Spleen (tissue), 11 donors: Measurements from ENCODE around the gene WDFY4. TPM values are rescaled to one million over a fixed set of nuclear protein-coding genes. Genes with fewer than 3 reads are reported as not detected.

ENCODE experiments used
- DNase-seq: peaks from one replicate; pipeline ENCODE4 v3.0.0-alpha.2; 2020
- H3K27ac ChIP-seq, 8 donors: fragments of 200-600 bp; sonication (generic) in 7 of 8; 1 replicate in 4 of 8; 2 replicates in 4 of 8; pipeline versions ENCODE4 v1.5.0 to v1.8.0; 2016 to 2021; ENCODE audit warnings: inconsistent platforms in 4 of 8, mild to moderate bottlenecking in 4 of 8, moderate library complexity in 1 of 8
- H3K27me3 ChIP-seq, 7 donors: fragments of 200-600 bp; sonication (generic) in 6 of 7; replicated peaks in 1 of 7; 1 replicate in 4 of 7; 2 replicates in 3 of 7; pipeline versions ENCODE4 v1.5.0 to v1.8.0; 2016 to 2021; ENCODE audit warnings: inconsistent platforms in 3 of 7, mild to moderate bottlenecking in 1 of 7
- H3K36me3 ChIP-seq, 6 donors: fragments of 200-600 bp; sonication (generic) in 5 of 6; 1 replicate in 4 of 6; 2 replicates in 2 of 6; pipeline versions ENCODE4 v1.5.0 to v1.8.0; 2016 to 2021; ENCODE audit warnings: inconsistent platforms in 2 of 6
- H3K4me1 ChIP-seq, 6 donors: fragments of 200-600 bp; sonication (generic) in 5 of 6; 1 replicate in 3 of 6; 2 replicates in 3 of 6; pipeline versions ENCODE4 v1.5.0 to v1.8.0; 2016 to 2021; ENCODE audit warnings: inconsistent platforms in 3 of 6
- H3K4me3 ChIP-seq, 8 donors: fragments of 200-600 bp; sonication (generic) in 7 of 8; 1 replicate in 4 of 8; 2 replicates in 4 of 8; pipeline versions ENCODE4 v1.5.0 to v1.8.0; 2016 to 2021; ENCODE audit warnings: inconsistent platforms in 4 of 8, mild to moderate bottlenecking in 4 of 8, moderate library complexity in 2 of 8
- H3K9me3 ChIP-seq, 8 donors: fragments of 200-600 bp; sonication (generic) in 7 of 8; 1 replicate in 4 of 8; 2 replicates in 4 of 8; pipeline versions ENCODE4 v1.5.0 to v1.8.0; 2016 to 2021; ENCODE audit warnings: inconsistent platforms in 4 of 8
- CTCF ChIP-seq, 11 experiments: fragments of 200-600 bp in 7 of 11; fragments of 450-650 bp in 4 of 11; sonication (generic) in 4 of 11; IDR thresholded peaks in 8 of 11; conservative IDR thresholded peaks in 3 of 11; 1 replicate in 7 of 11; 2 replicates in 4 of 11; pipeline versions ENCODE4 v1.4.0 to v1.8.0; 2016 to 2021; ENCODE audit warnings: antibody characterized with exemption in 11 of 11, inconsistent platforms in 4 of 11, mild to moderate bottlenecking in 1 of 11
- POLR2A ChIP-seq, 3 donors: fragments of 450-650 bp; IDR thresholded peaks; one replicate each; pipeline ENCODE4 v1.5.1; 2017; ENCODE audit warnings: antibody characterized with exemption in 3 of 3, mild to moderate bottlenecking in 1 of 3
- POLR2AphosphoS5 ChIP-seq, 3 donors: sonication (generic); formaldehyde crosslinking; IDR thresholded peaks; one replicate each; pipeline ENCODE4 v1.5.1; 2017; ENCODE audit warnings: antibody characterized with exemption in 3 of 3
- WGBS, 5 donors: extraction: QIAGEN DNeasy Blood & Tissue Kit in 3 of 5; methylation state at CpG; one replicate each; pipeline versions ENCODE4 v1.1.5 to v1.1.7; 2013 to 2018; 5-methylcytosine and 5-hydroxymethylcytosine counted together
- intact Hi-C: fragments of 100-400 bp; cut with DNase I; formaldehyde crosslinking; loops from one replicate; pipeline ENCODE4 v1.15.0; 2023; ENCODE audit warnings: low total_unique reads
- polyA plus RNA-seq, 3 donors: library from polyadenylated mRNA; stranded (reverse); fragments of 200-250 nt; gene quantifications; one replicate each; pipeline ENCODE4 v1.2.1, GENCODE V29; 2013
- total RNA-seq, 7 donors: library from RNA; depleted of rRNA in 3 of 7; stranded (reverse); fragments of >200 nt in 3 of 7; fragmentation: NEBNext Ultra II Directional in 4 of 7; extraction: Animal tissue kit (Norgen Biotek cat#: 25700) in 4 of 7; gene quantifications; one replicate each; pipeline versions ENCODE4 v1.1.0 to v1.2.1, GENCODE V29; 2016 to 2021
- donor health status: healthy with polysubstance abuse.
- donor health status: DM: no; HTN: no; CAD: no; lungs with moderate emphysema.
- donor health status: DM: no; HTN: no; CAD: no.
- donor health status: Bipolar disorder and iron deficiency.
- donor health status: healthy.
- donor health status: DM: no; HTN: no; CAD: no.
- donor health status: DM: yes; HTN: yes; CAD: no.

Gene WDFY4
- total and polyA plus RNA-seq, 10 donors = 31.7 to 120 (median 88.9) TPM

GRCh38 chr10:48636901-48637300 is 47.8 kb upstream of the WDFY4 start:
- H3K4me3 ChIP-seq = no peak overlapping the region
- H3K27me3 ChIP-seq = peaks cover 0 to 21% (median 0%) of the 10 kb centered on the region in 7 donors
- intact Hi-C loops = no loop called here
- peaks cover 0 to 55% (median 30%) of the 10 kb centered on the region in 6 donors for H3K4me1 ChIP-seq
- no peak for DNase-seq
- no peak for TF ChIP-seq POLR2A (IDR thresholded peaks at IDR 0.05)
- no peaks in the 10 kb centered on the region for H3K36me3 ChIP-seq
- peaks cover 0 to 22% (median 19%) of the 10 kb centered on the region in 8 donors for H3K9me3 ChIP-seq
- 75 to 91% (median 78%) methylated on average over 3 of the region's 3 CpGs for WGBS, 5 donors
- H3K27ac ChIP-seq = no peak overlapping the region

- no peak for DNase-seq
- H3K4me3 ChIP-seq = no peak overlapping the region
- no peak overlapping the region for H3K27ac ChIP-seq
- TF ChIP-seq POLR2A (IDR thresholded peaks at IDR 0.05) (no peak), CTCF (IDR thresholded peaks at IDR 0.05 in 8 of 11, conservative IDR thresholded peaks at IDR 0.05 in 3 of 11) (no peak), POLR2AphosphoS5 (IDR thresholded peaks at IDR 0.05) (no peak)
- intact Hi-C loops = no loop called here
- H3K36me3 ChIP-seq = no peaks in the 10 kb centered on the region
- H3K4me1 ChIP-seq = peaks cover 0 to 51% (median 29%) of the 10 kb centered on the region in 6 donors
- peaks cover 0 to 21% (median 0%) of the 10 kb centered on the region in 7 donors for H3K27me3 ChIP-seq
- WGBS, 5 donors = 90 to 94% (median 90%) methylated on average over 4 of the region's 4 CpGs
- H3K9me3 ChIP-seq = peaks cover 0 to 25% (median 21%) of the 10 kb centered on the region in 8 donors
Measured at GRCh38 chr10:48638158-48638557, 46.5 kb upstream of the WDFY4 start.

DNA sequence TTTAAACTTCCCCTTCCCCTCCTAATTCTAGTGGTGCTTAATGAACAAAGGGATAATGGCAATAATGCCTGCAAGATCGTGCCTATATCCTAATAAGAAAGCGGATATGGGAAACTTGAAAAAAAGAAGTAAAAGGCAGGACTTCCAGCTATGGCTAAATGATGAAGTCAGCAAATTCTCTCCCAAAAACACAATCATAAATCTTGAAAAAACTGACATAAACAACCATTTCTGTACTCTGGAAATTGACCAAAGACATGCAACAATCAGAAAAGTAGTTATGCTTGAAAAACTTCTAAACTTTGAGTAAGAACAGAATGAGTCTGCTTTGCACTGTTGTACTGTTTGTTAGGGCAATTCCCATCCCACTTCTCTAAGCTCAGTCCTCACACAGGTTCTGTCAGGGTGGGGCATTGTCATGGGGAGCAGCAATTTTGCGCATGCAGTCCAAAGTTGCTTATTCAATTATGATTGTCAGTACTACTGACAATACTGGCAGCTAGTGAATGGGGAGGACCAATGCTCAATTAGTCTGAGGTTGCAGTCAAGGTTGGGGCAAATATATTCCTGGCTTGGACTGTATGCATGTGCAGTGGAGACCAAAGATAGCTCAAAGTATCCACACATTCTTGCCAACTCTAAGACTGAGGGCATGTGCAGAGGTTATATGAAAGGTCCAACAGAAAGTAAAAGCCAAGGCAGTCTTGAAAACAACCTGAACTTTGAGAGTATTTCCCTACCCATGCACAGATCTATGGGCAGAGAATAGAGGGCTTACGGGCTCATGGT is 45.7 kb upstream of the WDFY4 start:
- peaks cover 0 to 43% (median 22%) of the 10 kb centered on the region in 6 donors for H3K4me1 ChIP-seq
- TF ChIP-seq POLR2A (IDR thresholded peaks at IDR 0.05) = no peak
- no peak for TF ChIP-seq CTCF (IDR thresholded peaks at IDR 0.05 in 8 of 11, conservative IDR thresholded peaks at IDR 0.05 in 3 of 11)
- no peak for TF ChIP-seq POLR2AphosphoS5 (IDR thresholded peaks at IDR 0.05)
- H3K27me3 ChIP-seq = peaks cover 0 to 21% (median 0%) of the 10 kb centered on the region in 7 donors
- 64 to 83% (median 72%) methylated on average over 4 of the region's 4 CpGs for WGBS, 5 donors
- no peak for DNase-seq
- peak overlapping the region in 1 of 8 donors; percentile 17 for H3K27ac ChIP-seq
- no peak overlapping the region for H3K4me3 ChIP-seq
- intact Hi-C loops = no loop called here
- H3K36me3 ChIP-seq = no peaks in the 10 kb centered on the region
- peaks cover 0 to 28% (median 22%) of the 10 kb centered on the region in 8 donors for H3K9me3 ChIP-seq

- Histone ChIP-seq H3K9me3 (peaks cover 0 to 28% (median 22%) of the 10 kb centered on the region in 8 donors), H3K36me3 (no peaks in the 10 kb centered on the region), H3K27me3 (peaks cover 0 to 21% (median 0%) of the 10 kb centered on the region in 7 donors), H3K4me1 (peaks cover 0 to 36% (median 15%) of the 10 kb centered on the region in 6 donors), H3K27ac (peak overlapping the region in 1 of 8 donors; percentile 17), H3K4me3 (no peak overlapping the region)
- intact Hi-C loops = no loop called here
- DNase-seq = no peak
- 13 to 35% (median 18%) methylated on average over 1 of the region's 1 CpG for WGBS, 5 donors
- TF ChIP-seq POLR2AphosphoS5 (IDR thresholded peaks at IDR 0.05) = no peak
- no peak for TF ChIP-seq CTCF (IDR thresholded peaks at IDR 0.05 in 8 of 11, conservative IDR thresholded peaks at IDR 0.05 in 3 of 11)
- TF ChIP-seq POLR2A (IDR thresholded peaks at IDR 0.05) = no peak
Measured at GRCh38 chr10:48639632-48640031, 45.0 kb upstream of the WDFY4 start.
